Measurements from ENCODE around the gene AGTRAP.

- no peak for TF ChIP-seq CTCF (IDR thresholded peaks at IDR 0.05)
- TF ChIP-seq POLR2A (IDR thresholded peaks at IDR 0.05): no peak
Observed at GRCh38 chr1:11736746-11737639, 1.1 kb downstream of the AGTRAP start.
